Keratinocyte (primary cell): Measurements from ENCODE around the gene MYF5. TPM values are rescaled to one million over a fixed set of nuclear protein-coding genes. Genes with fewer than 3 reads are reported as not detected.

ENCODE experiments used
- DNase-seq: peaks from one replicate; pipeline ENCODE4 v3.0.0-alpha.2; 2011; ENCODE audit warnings: low read depth, missing footprints, low spot score
- FAIRE-seq: peaks from 2 replicates; lab custom pipeline; 2011; peaks lifted over from hg19 to GRCh38; lab: Jason Lieb, UNC
- H2AFZ ChIP-seq: 2 replicates; pipeline ENCODE4 v1.6.0; 2012; ENCODE audit warnings: low read length, control low read depth, inconsistent platforms; ENCODE audit not compliant: control insufficient read depth
- H3K27ac ChIP-seq: 2 replicates; pipeline ENCODE4 v1.5.1; 2011; ENCODE audit warnings: low read length; ENCODE audit not compliant: control insufficient read depth, insufficient read depth
- H3K27me3 ChIP-seq: 3 replicates; pipeline ENCODE4 v1.6.0; 2011; ENCODE audit warnings: low read length; ENCODE audit not compliant: control insufficient read depth, insufficient read depth; ENCODE audit errors: extremely low read depth
- H3K36me3 ChIP-seq, 2 experiments: 2 replicates in 1 of 2; 3 replicates in 1 of 2; pipeline ENCODE4 v1.5.1; 2011; ENCODE audit warnings: low read length in 2 of 2, mild to moderate bottlenecking in 1 of 2; ENCODE audit not compliant: control insufficient read depth in 2 of 2, insufficient read depth in 2 of 2; ENCODE audit errors: extremely low read depth in 1 of 2
- H3K4me1 ChIP-seq: 3 replicates; pipeline ENCODE4 v1.5.1; 2011; ENCODE audit warnings: low read length; ENCODE audit not compliant: control insufficient read depth, insufficient read depth; ENCODE audit errors: extremely low read depth
- H3K4me2 ChIP-seq: 3 replicates; pipeline ENCODE4 v1.6.0; 2011; ENCODE audit warnings: low read depth, low read length; ENCODE audit not compliant: control insufficient read depth, insufficient read depth; ENCODE audit errors: extremely low read depth
- H3K4me3 ChIP-seq, 3 experiments: fragments of 200-600 bp in 1 of 3; sonication (generic) in 1 of 3; 2 replicates in 2 of 3; 3 replicates in 1 of 3; pipeline ENCODE4 v1.5.1; 2011 to 2016; ENCODE audit warnings: low read length in 3 of 3, mild to moderate bottlenecking in 3 of 3, control low read depth in 2 of 3, inconsistent platforms in 1 of 3, low read depth in 1 of 3, mixed read lengths in 1 of 3, mixed run types in 1 of 3, moderate library complexity in 1 of 3; ENCODE audit not compliant: control insufficient read depth in 2 of 3, insufficient read depth in 2 of 3; ENCODE audit errors: extremely low read depth in 1 of 3
- H3K79me2 ChIP-seq: 2 replicates; pipeline ENCODE4 v1.6.0; 2012; ENCODE audit warnings: low read length; ENCODE audit not compliant: control insufficient read depth, insufficient read depth
- H3K9ac ChIP-seq: 3 replicates; pipeline ENCODE4 v1.6.0; 2011; ENCODE audit warnings: low read length; ENCODE audit not compliant: control insufficient read depth, insufficient read depth; ENCODE audit errors: extremely low read depth
- H3K9me1 ChIP-seq: 3 replicates; pipeline ENCODE4 v1.6.0; 2011; ENCODE audit warnings: low read length; ENCODE audit not compliant: control insufficient read depth, insufficient read depth; ENCODE audit errors: extremely low read depth
- H3K9me3 ChIP-seq: 2 replicates; pipeline ENCODE4 v1.5.1; 2012; ENCODE audit warnings: low read depth, low read length; ENCODE audit not compliant: control insufficient read depth
- H4K20me1 ChIP-seq: 3 replicates; pipeline ENCODE4 v1.6.0; 2011; ENCODE audit warnings: low read length; ENCODE audit not compliant: control insufficient read depth, insufficient read depth; ENCODE audit errors: extremely low read depth
- EZH2 ChIP-seq: IDR thresholded peaks from one replicate; pipeline ENCODE4 v1.6.1; 2012; ENCODE audit warnings: inconsistent platforms, mild to moderate bottlenecking, low read length, moderate library complexity
- dilution Hi-C: fragments of 300-500 bp; cut with MboI; formaldehyde crosslinking; loops from one replicate; pipeline ENCODE4 v1.7.0; 2020; ENCODE audit warnings: low sequenced_read_pairs; ENCODE audit not compliant: extremely low pct_ligation_motif_present
- polyA plus RNA-seq, 5 experiments: library from polyadenylated mRNA; depleted of rRNA in 3 of 5; stranded (reverse) in 3 of 5; stranded (forward) in 1 of 5; unstranded in 1 of 5; fragments of >200 nt; gene quantifications; 1 replicate in 1 of 5; 2 replicates in 3 of 5; 3 replicates in 1 of 5; pipeline versions ENCODE4 v1.2.1 to v1.2.3, GENCODE V29; 2011 to 2012; ENCODE audit warnings: missing spikeins in 2 of 5, low read depth in 1 of 5, low replicate concordance in 1 of 5
- TF ChIP-seq, protein P1 (sequence below), 3 experiments: IDR thresholded peaks in 1 of 3; conservative IDR thresholded peaks in 1 of 3; optimal IDR thresholded peaks in 1 of 3; 2 replicates in 2 of 3; 3 replicates in 1 of 3; pipeline versions ENCODE3 to v1.5.1; 2011; ENCODE audit warnings: low read length in 3 of 3, mild to moderate bottlenecking in 3 of 3, moderate library complexity in 2 of 3, control low read depth in 1 of 3, inconsistent platforms in 1 of 3; ENCODE audit not compliant: insufficient read depth in 2 of 3; ENCODE audit errors: extremely low read depth in 1 of 3

Gene MYF5
- polyA plus RNA-seq, 1 donor (not counting 4 experiments of a cell fraction or from before 2014, with no cell fraction given), result not detected

DNA sequence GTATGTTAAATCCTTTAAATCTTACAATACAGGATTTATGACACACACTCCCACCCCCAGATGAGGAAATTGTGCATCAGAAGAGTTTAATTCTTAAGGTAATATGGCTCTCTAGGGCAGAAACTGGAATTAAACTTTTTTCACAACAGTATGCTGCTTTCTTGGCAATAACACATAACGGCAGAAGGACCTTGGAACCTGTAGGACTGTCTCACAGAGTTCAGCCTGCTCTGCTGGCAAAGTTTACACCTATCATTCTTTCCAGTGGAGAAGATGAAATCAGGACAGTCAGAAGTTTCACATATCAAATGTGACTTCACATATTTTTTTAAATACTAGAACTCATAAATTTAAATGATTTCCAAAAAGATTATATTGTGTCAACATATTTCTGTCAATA, 39.9 kb upstream of the MYF5 start:
- H3K9me3 ChIP-seq, result no peaks in the 10 kb centered on the region
- no peak for FAIRE-seq
- H3K4me2 ChIP-seq, result no peak overlapping the region
- H3K4me1 ChIP-seq, result no peaks in the 10 kb centered on the region
- no peak overlapping the region for H3K4me3 ChIP-seq
- H2AFZ ChIP-seq, result no peak overlapping the region
- H4K20me1 ChIP-seq, result no peaks in the 10 kb centered on the region
- H3K79me2 ChIP-seq, result no peaks in the 10 kb centered on the region
- no peak for DNase-seq
- H3K27ac ChIP-seq, result no peak overlapping the region
- H3K9me1 ChIP-seq, result no peaks in the 10 kb centered on the region
- dilution Hi-C loops, result no loop called here
- TF ChIP-seq, protein P1, sequence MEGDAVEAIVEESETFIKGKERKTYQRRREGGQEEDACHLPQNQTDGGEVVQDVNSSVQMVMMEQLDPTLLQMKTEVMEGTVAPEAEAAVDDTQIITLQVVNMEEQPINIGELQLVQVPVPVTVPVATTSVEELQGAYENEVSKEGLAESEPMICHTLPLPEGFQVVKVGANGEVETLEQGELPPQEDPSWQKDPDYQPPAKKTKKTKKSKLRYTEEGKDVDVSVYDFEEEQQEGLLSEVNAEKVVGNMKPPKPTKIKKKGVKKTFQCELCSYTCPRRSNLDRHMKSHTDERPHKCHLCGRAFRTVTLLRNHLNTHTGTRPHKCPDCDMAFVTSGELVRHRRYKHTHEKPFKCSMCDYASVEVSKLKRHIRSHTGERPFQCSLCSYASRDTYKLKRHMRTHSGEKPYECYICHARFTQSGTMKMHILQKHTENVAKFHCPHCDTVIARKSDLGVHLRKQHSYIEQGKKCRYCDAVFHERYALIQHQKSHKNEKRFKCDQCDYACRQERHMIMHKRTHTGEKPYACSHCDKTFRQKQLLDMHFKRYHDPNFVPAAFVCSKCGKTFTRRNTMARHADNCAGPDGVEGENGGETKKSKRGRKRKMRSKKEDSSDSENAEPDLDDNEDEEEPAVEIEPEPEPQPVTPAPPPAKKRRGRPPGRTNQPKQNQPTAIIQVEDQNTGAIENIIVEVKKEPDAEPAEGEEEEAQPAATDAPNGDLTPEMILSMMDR (optimal IDR thresholded peaks at IDR 0.05 in 1 of 3, IDR thresholded peaks at IDR 0.05 in 1 of 3, conservative IDR thresholded peaks at IDR 0.05 in 1 of 3; ENCODE audit: extremely low read depth in 1 of 3, insufficient read depth in 2 of 3, low read length in 3 of 3), result no peak
- TF ChIP-seq EZH2, result no peak
- no peaks in the 10 kb centered on the region for H3K36me3 ChIP-seq
- H3K9ac ChIP-seq, result no peak overlapping the region
- H3K27me3 ChIP-seq, result no peaks in the 10 kb centered on the region

- H3K4me2 ChIP-seq, result no peak overlapping the region
- H3K4me1 ChIP-seq, result no peaks in the 10 kb centered on the region
- no peaks in the 10 kb centered on the region for H4K20me1 ChIP-seq
- no peak overlapping the region for H2AFZ ChIP-seq
- FAIRE-seq (no peak), DNase-seq (no peak)
- no peaks in the 10 kb centered on the region for H3K9me3 ChIP-seq
- TF ChIP-seq, protein P1 (optimal IDR thresholded peaks at IDR 0.05 in 1 of 3, IDR thresholded peaks at IDR 0.05 in 1 of 3, conservative IDR thresholded peaks at IDR 0.05 in 1 of 3; ENCODE audit: extremely low read depth in 1 of 3, insufficient read depth in 2 of 3, low read length in 3 of 3), result no peak
- TF ChIP-seq EZH2, result no peak
- no peak overlapping the region for H3K9ac ChIP-seq
- no peaks in the 10 kb centered on the region for H3K9me1 ChIP-seq
- no peaks in the 10 kb centered on the region for H3K27me3 ChIP-seq
- H3K4me3 ChIP-seq, result no peak overlapping the region
- no peaks in the 10 kb centered on the region for H3K79me2 ChIP-seq
- H3K27ac ChIP-seq, result no peak overlapping the region
- no peaks in the 10 kb centered on the region for H3K36me3 ChIP-seq
- dilution Hi-C loops, result no loop called here
Measured at GRCh38 chr12:80677994-80678393, 38.7 kb upstream of the MYF5 start.
